HL-60 (cell line): ENCODE data around the gene PPCDC.

ENCODE experiments used
- CTCF ChIP-seq: IDR thresholded peaks from one replicate; pipeline ENCODE4 v1.5.1; 2011; ENCODE audit warnings: low read length, control low read depth, inconsistent platforms; ENCODE audit not compliant: insufficient read depth
- GABPA ChIP-seq: IDR thresholded peaks from 2 replicates; pipeline ENCODE4 v1.6.1; 2012; ENCODE audit warnings: low read depth
- POLR2AphosphoS5 ChIP-seq: IDR thresholded peaks from 2 replicates; pipeline ENCODE4 v1.6.1; 2012; ENCODE audit warnings: low read depth

- TF ChIP-seq CTCF (no peak), POLR2AphosphoS5 (no peak), GABPA (no peak)
These were observed 46.0 kb downstream of the PPCDC start for GRCh38 chr15:75069301-75069925.
